Measurements from ENCODE around the gene TFF3.

The TFF3 gene

DNA sequence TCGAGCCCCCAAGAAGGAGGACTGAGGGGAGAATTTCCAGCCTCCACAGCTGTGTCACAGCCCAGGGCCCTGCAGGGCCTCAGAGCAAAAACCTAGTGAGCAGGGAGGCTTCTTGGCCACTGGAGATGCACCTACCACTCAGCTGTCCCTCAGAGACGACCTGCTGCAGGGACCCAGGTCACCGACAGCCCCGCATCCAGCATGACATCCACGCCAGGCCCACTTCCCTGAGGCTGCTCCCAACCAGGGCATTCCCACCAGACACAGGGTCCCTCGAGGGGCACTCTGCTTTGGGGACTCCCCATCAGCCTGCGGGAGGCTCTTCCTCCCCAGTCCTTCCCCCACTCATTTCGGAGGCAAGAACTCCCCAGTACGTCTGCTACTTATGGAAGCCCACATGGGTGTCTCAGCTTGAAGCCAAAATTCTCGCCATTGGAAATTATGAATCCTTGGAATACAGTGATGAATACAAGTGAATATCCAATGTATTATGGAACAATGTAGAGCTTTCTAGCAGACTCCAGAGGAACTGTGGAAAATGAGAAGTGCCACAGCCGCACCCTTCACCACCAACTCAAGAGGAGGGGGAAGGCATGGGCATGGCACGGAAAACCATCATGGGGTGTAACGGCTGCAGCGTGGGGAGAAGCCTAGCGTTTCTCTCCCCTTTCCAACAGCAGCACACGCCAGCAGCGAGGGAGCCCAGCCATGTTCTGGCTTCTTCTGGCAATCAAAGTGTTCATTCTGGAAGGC, 6.9 kb downstream of the TFF3 start:
- no peak for DNase-seq
- no peak overlapping the region for H3K9ac ChIP-seq (ENCODE audit: low read length)
- H3K4me2 ChIP-seq (ENCODE audit: low read depth, low read length) = no peak overlapping the region
- H3K4me3 ChIP-seq (ENCODE audit: low read length) = no peak overlapping the region
- H2AFZ ChIP-seq (ENCODE audit: low read length) = no peak overlapping the region
- H3K27me3 ChIP-seq (replicated peaks; ENCODE audit: insufficient read depth, low read length) = peaks cover 98% of the 10 kb centered on the region
- TF ChIP-seq EZH2phosphoT487 (IDR thresholded peaks at IDR 0.05; ENCODE audit: low read length) = no peak
- TF ChIP-seq, protein P1, sequence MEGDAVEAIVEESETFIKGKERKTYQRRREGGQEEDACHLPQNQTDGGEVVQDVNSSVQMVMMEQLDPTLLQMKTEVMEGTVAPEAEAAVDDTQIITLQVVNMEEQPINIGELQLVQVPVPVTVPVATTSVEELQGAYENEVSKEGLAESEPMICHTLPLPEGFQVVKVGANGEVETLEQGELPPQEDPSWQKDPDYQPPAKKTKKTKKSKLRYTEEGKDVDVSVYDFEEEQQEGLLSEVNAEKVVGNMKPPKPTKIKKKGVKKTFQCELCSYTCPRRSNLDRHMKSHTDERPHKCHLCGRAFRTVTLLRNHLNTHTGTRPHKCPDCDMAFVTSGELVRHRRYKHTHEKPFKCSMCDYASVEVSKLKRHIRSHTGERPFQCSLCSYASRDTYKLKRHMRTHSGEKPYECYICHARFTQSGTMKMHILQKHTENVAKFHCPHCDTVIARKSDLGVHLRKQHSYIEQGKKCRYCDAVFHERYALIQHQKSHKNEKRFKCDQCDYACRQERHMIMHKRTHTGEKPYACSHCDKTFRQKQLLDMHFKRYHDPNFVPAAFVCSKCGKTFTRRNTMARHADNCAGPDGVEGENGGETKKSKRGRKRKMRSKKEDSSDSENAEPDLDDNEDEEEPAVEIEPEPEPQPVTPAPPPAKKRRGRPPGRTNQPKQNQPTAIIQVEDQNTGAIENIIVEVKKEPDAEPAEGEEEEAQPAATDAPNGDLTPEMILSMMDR (IDR thresholded peaks at IDR 0.05; ENCODE audit: low read length) = no peak
- no peak for TF ChIP-seq EZH2 (optimal IDR thresholded peaks at IDR 0.05; ENCODE audit: low read depth, low read length)
- H3K4me1 ChIP-seq (ENCODE audit: low read length) = no peaks in the 10 kb centered on the region; the same call in 1 of the 2 replicates
- no peaks in the 10 kb centered on the region for H3F3A ChIP-seq (ENCODE audit: insufficient read depth, low read length)
- H4K20me1 ChIP-seq (ENCODE audit: insufficient read depth, low read length) = no peaks in the 10 kb centered on the region
- H3K36me3 ChIP-seq (replicated peaks; ENCODE audit: insufficient read depth, low read length) = no peaks in the 10 kb centered on the region
- no peaks in the 10 kb centered on the region for H3K9me3 ChIP-seq (replicated peaks; ENCODE audit: insufficient read depth, low read length)
- H3K9me2 ChIP-seq (replicated peaks; ENCODE audit: insufficient read depth, low read length) = no peaks in the 10 kb centered on the region
- no peak overlapping the region for H3K27ac ChIP-seq (ENCODE audit: low read length)
- H3K79me2 ChIP-seq (ENCODE audit: low read length) = no peaks in the 10 kb centered on the region

DNA sequence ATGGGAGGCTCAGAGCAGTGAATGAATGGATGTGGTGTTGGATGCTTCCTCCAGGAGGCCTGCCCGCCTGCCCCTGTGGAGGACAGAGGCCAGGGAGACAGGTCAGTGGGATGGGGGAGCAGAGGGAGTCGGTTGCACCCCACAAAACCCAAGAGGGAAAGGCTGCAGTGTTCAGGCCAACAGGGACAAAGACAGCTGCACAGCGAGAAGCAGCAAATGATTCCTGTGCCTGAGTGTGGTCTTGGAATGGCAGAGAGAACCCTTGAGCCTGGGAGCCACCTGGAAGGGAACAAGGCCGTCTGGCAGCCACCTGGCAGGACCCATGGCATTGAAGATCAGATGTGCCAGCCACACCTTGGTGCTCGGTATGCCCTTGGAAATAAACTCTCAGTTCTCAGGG, 8.1 kb downstream of the TFF3 start:
- TF ChIP-seq EZH2phosphoT487 (IDR thresholded peaks at IDR 0.05; ENCODE audit: low read length) = no peak
- TF ChIP-seq, protein P1 (IDR thresholded peaks at IDR 0.05; ENCODE audit: low read length) = no peak
- TF ChIP-seq EZH2 (optimal IDR thresholded peaks at IDR 0.05; ENCODE audit: low read depth, low read length) = no peak
- Histone ChIP-seq H3K9me2 (replicated peaks; ENCODE audit: insufficient read depth, low read length) (no peaks in the 10 kb centered on the region), H3K27me3 (replicated peaks; ENCODE audit: insufficient read depth, low read length) (peaks cover 98% of the 10 kb centered on the region), H2AFZ (ENCODE audit: low read length) (no peak overlapping the region), H3K9ac (ENCODE audit: low read length) (no peak overlapping the region), H3K9me3 (replicated peaks; ENCODE audit: insufficient read depth, low read length) (no peaks in the 10 kb centered on the region), H3K79me2 (ENCODE audit: low read length) (no peaks in the 10 kb centered on the region), H3K4me2 (ENCODE audit: low read depth, low read length) (no peak overlapping the region), H4K20me1 (ENCODE audit: insufficient read depth, low read length) (no peaks in the 10 kb centered on the region), H3K4me1 (ENCODE audit: low read length) (no peaks in the 10 kb centered on the region; the same call in 1 of the 2 replicates), H3K27ac (ENCODE audit: low read length) (no peak overlapping the region), H3K4me3 (ENCODE audit: low read length) (no peak overlapping the region), H3F3A (ENCODE audit: insufficient read depth, low read length) (no peaks in the 10 kb centered on the region), H3K36me3 (replicated peaks; ENCODE audit: insufficient read depth, low read length) (no peaks in the 10 kb centered on the region)
- DNase-seq = no peak

DNA sequence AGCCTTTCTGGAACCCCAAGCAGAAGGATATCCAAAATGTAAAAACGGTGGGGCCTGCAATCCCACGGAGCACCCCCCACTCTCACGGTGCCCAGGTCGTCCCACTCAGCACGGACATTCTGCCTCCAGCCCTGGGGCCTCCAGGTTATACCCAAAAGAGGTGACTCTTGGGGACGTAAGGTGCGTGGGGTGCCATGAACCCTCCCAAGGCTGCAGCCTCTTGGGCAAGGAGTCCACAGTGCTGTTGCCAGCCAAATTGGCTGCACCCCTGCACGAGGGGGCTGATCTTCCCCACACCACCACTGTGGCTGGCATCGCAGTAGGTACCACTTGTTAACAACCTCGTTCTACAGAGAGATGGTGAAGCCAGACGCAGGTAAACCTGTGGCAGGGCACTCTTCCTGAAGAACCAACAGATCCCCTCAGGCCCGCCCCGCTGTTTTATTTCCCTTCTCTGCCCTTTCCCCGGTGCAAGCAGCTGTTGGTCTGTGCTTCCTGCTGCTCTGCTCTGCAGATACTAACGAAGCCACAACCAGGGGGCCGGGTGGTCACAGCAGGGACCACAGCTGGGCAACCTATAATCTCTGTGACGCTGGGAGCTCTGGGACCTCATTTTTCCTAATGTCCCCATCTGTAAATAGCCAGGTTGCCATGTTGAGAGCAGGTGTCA, 8.7 kb downstream of the TFF3 start:
- no peaks in the 10 kb centered on the region for H3K9me3 ChIP-seq (replicated peaks; ENCODE audit: insufficient read depth, low read length)

More for the DNA sequence above, 8.7 kb downstream of the TFF3 start:
- Histone ChIP-seq H3K79me2 (ENCODE audit: low read length) (no peaks in the 10 kb centered on the region), H3F3A (ENCODE audit: insufficient read depth, low read length) (no peaks in the 10 kb centered on the region), H4K20me1 (ENCODE audit: insufficient read depth, low read length) (no peaks in the 10 kb centered on the region), H3K9me2 (replicated peaks; ENCODE audit: insufficient read depth, low read length) (no peaks in the 10 kb centered on the region), H3K4me3 (ENCODE audit: low read length) (no peak overlapping the region), H3K9ac (ENCODE audit: low read length) (no peak overlapping the region), H3K36me3 (replicated peaks; ENCODE audit: insufficient read depth, low read length) (no peaks in the 10 kb centered on the region), H3K27me3 (replicated peaks; ENCODE audit: insufficient read depth, low read length) (peaks cover 98% of the 10 kb centered on the region), H3K4me2 (ENCODE audit: low read depth, low read length) (no peak overlapping the region), H2AFZ (ENCODE audit: low read length) (no peak overlapping the region), H3K27ac (ENCODE audit: low read length) (no peak overlapping the region), H3K4me1 (ENCODE audit: low read length) (no peaks in the 10 kb centered on the region; the same call in 1 of the 2 replicates)
- TF ChIP-seq EZH2 (optimal IDR thresholded peaks at IDR 0.05; ENCODE audit: low read depth, low read length) (no peak), EZH2phosphoT487 (IDR thresholded peaks at IDR 0.05; ENCODE audit: low read length) (no peak)
- TF ChIP-seq, protein P1 (IDR thresholded peaks at IDR 0.05; ENCODE audit: low read length) = no peak
- no peak for DNase-seq

Data from MM.1S (cell line).